HCT116 (cell line): Measurements from ENCODE around the gene GIMAP8. TPM values are rescaled to one million over a fixed set of nuclear protein-coding genes. Genes with fewer than 3 reads are reported as not detected.

Experiments used
- ATAC-seq: fragments of 200-7000 bp; cut with Tn5 transposase; 2 replicates; pipeline ENCODE4 v1.9.1; 2020; ENCODE audit warnings: mild to moderate bottlenecking, moderate library complexity
- BruUV-seq: library from RNA; stranded (reverse); fragments of 400-500 nt; replicated peaks from 2 replicates; lab custom pipeline; 2021; lab: Mats Ljungman, UMichigan
- CTCF ChIA-PET: fragments of 300-600 bp; sonication (Branson Sonifier 250); formaldehyde crosslinking; loops from one replicate; lab custom pipeline; 2021; ENCODE audit warnings: antibody characterized with exemption; lab: Charles Lee
- POLR2A ChIA-PET: fragments of 300-600, 350-600 bp; sonication (Branson Sonifier 250); formaldehyde crosslinking; loops from one replicate; lab custom pipeline; 2021; ENCODE audit warnings: antibody characterized with exemption; lab: Charles Lee
- RAD21 ChIA-PET, 2 experiments: fragments of 300-600 bp; sonication (Branson Sonifier 250); formaldehyde crosslinking; loops; one replicate each; lab custom pipeline; 2023; ENCODE audit warnings: low total read pairs in 2 of 2; ENCODE audit not compliant: uncharacterized antibody in 2 of 2, unreplicated experiment in 2 of 2, low non-redundant PET in 1 of 2; lab: Charles Lee
- DNase-seq: peaks from one replicate; pipeline ENCODE4 v3.0.0-alpha.2; 2010; ENCODE audit warnings: low read depth, low spot score
- H2AFZ ChIP-seq: fragments of 200-600 bp; shearing (Covaris generic), sonication (generic); 2 replicates; pipeline ENCODE4 v1.6.1; 2017; ENCODE audit warnings: low read depth, mixed run types, mixed read lengths, antibody characterized with exemption, low read length; ENCODE audit not compliant: poor library complexity, severe bottlenecking
- H3K27ac ChIP-seq: 2 replicates; pipeline ENCODE4 v1.5.1; 2012; ENCODE audit warnings: low read depth, low read length
- H3K27me3 ChIP-seq: fragments of 200-600 bp; sonication (generic); 2 replicates; pipeline ENCODE4 v1.6.1; 2016; ENCODE audit warnings: mixed run types, low read length, mixed read lengths; ENCODE audit not compliant: insufficient read depth
- H3K36me3 ChIP-seq, 2 experiments: fragments of 200-500 bp in 1 of 2; fragments of 200-600 bp in 1 of 2; sonication (Bioruptor generic) in 1 of 2; sonication (generic) in 1 of 2; 2 replicates each; pipeline versions ENCODE4 v1.5.1 to v1.6.1; 2014 to 2016; ENCODE audit warnings: low read length in 2 of 2, inconsistent platforms in 1 of 2, mixed read lengths in 1 of 2, mixed run types in 1 of 2; ENCODE audit not compliant: insufficient read depth in 2 of 2, control insufficient read depth in 1 of 2
- H3K4me1 ChIP-seq, 2 experiments: fragments of 200-600 bp in 1 of 2; sonication (generic) in 1 of 2; 2 replicates each; pipeline versions ENCODE4 v1.5.1 to v1.6.1; 2012 to 2017; ENCODE audit warnings: low read length in 2 of 2, inconsistent platforms in 1 of 2, mild to moderate bottlenecking in 1 of 2, mixed read lengths in 1 of 2, mixed run types in 1 of 2, moderate library complexity in 1 of 2; ENCODE audit not compliant: insufficient read depth in 2 of 2, control insufficient read depth in 1 of 2
- H3K4me2 ChIP-seq: fragments of 200-600 bp; sonication (generic); 2 replicates; pipeline ENCODE4 v1.6.1; 2017; ENCODE audit warnings: mixed run types, low read length, mixed read lengths
- H3K4me3 ChIP-seq, 2 experiments: fragments of 200-600 bp in 1 of 2; sonication (generic) in 1 of 2; replicated peaks in 1 of 2; 2 replicates each; pipeline ENCODE4 v1.5.1; 2011 to 2016; ENCODE audit warnings: low read length in 2 of 2, control low read depth in 1 of 2, low read depth in 1 of 2, mild to moderate bottlenecking in 1 of 2, mixed read lengths in 1 of 2, mixed run types in 1 of 2
- H3K79me2 ChIP-seq: fragments of 200-600 bp; sonication (generic); 2 replicates; pipeline ENCODE4 v1.6.1; 2017; ENCODE audit warnings: mild to moderate bottlenecking, mixed run types, low read length, moderate library complexity, mixed read lengths; ENCODE audit not compliant: insufficient read depth
- H3K9ac ChIP-seq: fragments of 200-600 bp; sonication (generic); 2 replicates; pipeline ENCODE4 v1.6.1; 2016; ENCODE audit warnings: low read length, mixed read lengths
- H3K9me2 ChIP-seq: fragments of 200-600 bp; sonication (generic), shearing (Covaris generic); 2 replicates; pipeline ENCODE4 v1.6.1; 2017; ENCODE audit warnings: mixed run types, mild to moderate bottlenecking, moderate library complexity; ENCODE audit not compliant: insufficient read depth
- H3K9me3 ChIP-seq, 2 experiments: fragments of 200-500 bp in 1 of 2; fragments of 200-600 bp in 1 of 2; sonication (Bioruptor generic) in 1 of 2; sonication (generic) in 1 of 2; 2 replicates each; pipeline ENCODE4 v1.6.1; 2014 to 2017; ENCODE audit warnings: low read length in 2 of 2, mixed read lengths in 2 of 2, inconsistent platforms in 1 of 2, low read depth in 1 of 2, mild to moderate bottlenecking in 1 of 2, mixed run types in 1 of 2, moderate library complexity in 1 of 2; ENCODE audit not compliant: control insufficient read depth in 1 of 2, insufficient read depth in 1 of 2
- H4K20me1 ChIP-seq: fragments of 200-600 bp; sonication (generic), shearing (Covaris generic); 2 replicates; pipeline ENCODE4 v1.6.1; 2017; ENCODE audit warnings: mixed run types, mild to moderate bottlenecking, moderate library complexity; ENCODE audit not compliant: insufficient read depth
- CBX3 ChIP-seq: IDR thresholded peaks from 2 replicates; pipeline ENCODE4 v1.6.1; 2012; ENCODE audit warnings: low read depth
- EGR1 ChIP-seq: IDR thresholded peaks from 2 replicates; pipeline ENCODE4 v1.6.1; 2012; ENCODE audit warnings: low read depth
- EZH2phosphoT487 ChIP-seq: fragments of 200-600 bp; IDR thresholded peaks from 2 replicates; pipeline ENCODE4 v1.6.1; 2018; ENCODE audit warnings: antibody characterized with exemption, borderline replicate concordance
- FOSL1 ChIP-seq: IDR thresholded peaks from 2 replicates; pipeline ENCODE4 v1.6.1; 2012; ENCODE audit warnings: low read depth
- MAX ChIP-seq: IDR thresholded peaks from 2 replicates; pipeline ENCODE4 v1.6.1; 2012
- POLR2A ChIP-seq: IDR thresholded peaks from 2 replicates; pipeline ENCODE4 v1.7.0; 2011; ENCODE audit warnings: borderline replicate concordance; ENCODE audit not compliant: insufficient read depth, insufficient read length; ENCODE audit errors: extremely low read depth
- RAD21 ChIP-seq: IDR thresholded peaks from 2 replicates; pipeline ENCODE4 v1.6.1; 2012; ENCODE audit warnings: low read depth, mild to moderate bottlenecking
- REST ChIP-seq: IDR thresholded peaks from 2 replicates; pipeline ENCODE4 v1.6.1; 2012; ENCODE audit warnings: low read depth
- SIN3A ChIP-seq: IDR thresholded peaks from 2 replicates; pipeline ENCODE4 v1.6.1; 2012; ENCODE audit warnings: low read depth
- intact Hi-C: fragments of 100-400 bp; cut with micrococcal nuclease; formaldehyde crosslinking; loops from 2 replicates; pipeline ENCODE4 v1.10.0; 2022
- total RNA-seq: library from RNA; stranded (reverse); gene quantifications from one replicate; pipeline ENCODE4 v1.2.1, GENCODE V29; 2021; ENCODE audit not compliant: unreplicated experiment

Gene GIMAP8
- total RNA-seq, 1 experiment from 2014 or later: 0.15 TPM

- Histone ChIP-seq H3K9ac (no peak overlapping the region), H2AFZ (no peak overlapping the region), H4K20me1 (no peaks in the 10 kb centered on the region), H3K79me2 (no peaks in the 10 kb centered on the region), H3K36me3 (no peaks in the 10 kb centered on the region), H3K4me1 (no peaks in the 10 kb centered on the region), H3K9me2 (no peaks in the 10 kb centered on the region), H3K27ac (no peak overlapping the region), H3K4me2 (no peak overlapping the region), H3K4me3 (no peak overlapping the region), H3K9me3 (no peaks in the 10 kb centered on the region), H3K27me3 (peaks cover 9% of the 10 kb centered on the region; the same call in 1 of the 2 replicates)
- BruUV-seq: no TSS peak
- no peak for TF ChIP-seq POLR2A
- no peak for DNase-seq
- no peak for ATAC-seq
- ChIA-PET POLR2A (no interaction called here), CTCF (no interaction called here), RAD21 (no interaction called here)
- intact Hi-C loops: no loop called here
Observed at GRCh38 chr7:150428671-150429451, 21.6 kb upstream of the GIMAP8 start.

- Histone ChIP-seq H4K20me1 (no peaks in the 10 kb centered on the region), H3K79me2 (no peaks in the 10 kb centered on the region), H3K4me3 (no peak overlapping the region), H3K9ac (no peak overlapping the region), H3K27ac (no peak overlapping the region), H3K9me2 (no peaks in the 10 kb centered on the region), H3K36me3 (no peaks in the 10 kb centered on the region), H2AFZ (no peak overlapping the region), H3K9me3 (no peaks in the 10 kb centered on the region), H3K4me1 (no peaks in the 10 kb centered on the region), H3K4me2 (no peak overlapping the region), H3K27me3 (peaks cover 9% of the 10 kb centered on the region; the same call in 1 of the 2 replicates)
- ChIA-PET RAD21 (no interaction called here), CTCF (no interaction called here), POLR2A (no interaction called here)
- no peak for ATAC-seq
- BruUV-seq: no TSS peak
- intact Hi-C loops: no loop called here
- TF ChIP-seq CBX3: no peak
- no peak for TF ChIP-seq MAX
- no peak for TF ChIP-seq RAD21
- no peak for TF ChIP-seq EGR1
- no peak for TF ChIP-seq REST
- TF ChIP-seq POLR2A: no peak
- TF ChIP-seq SIN3A: no peak
- TF ChIP-seq FOSL1: no peak
- TF ChIP-seq EZH2phosphoT487: no peak
- no peak for DNase-seq
Observed at GRCh38 chr7:150429699-150430098, 20.7 kb upstream of the GIMAP8 start.
